LNCaP clone FGC (cell line): ENCODE measurements around the gene H2BK1.
A peak's percentile ranks its signal among the peaks of the same experiment; 100 is the strongest.

ENCODE experiments used
- DNase-seq: peaks from one replicate; pipeline ENCODE4 v3.0.0-alpha.2; 2011; ENCODE audit warnings: low read depth
- H3K4me3 ChIP-seq: 2 replicates; pipeline ENCODE4 v1.5.1; 2011; ENCODE audit warnings: mild to moderate bottlenecking, low read depth, low read length, control low read depth
- CTCF ChIP-seq: IDR thresholded peaks from 2 replicates; pipeline ENCODE4 v1.5.1; 2012; ENCODE audit warnings: mild to moderate bottlenecking; ENCODE audit not compliant: control insufficient read depth, insufficient read depth; ENCODE audit errors: extremely low read depth

Gene H2BK1

GRCh38 chr7:151252961-151253711 lies 42.8 kb upstream of the H2BK1 start:
- no peak overlapping the region for H3K4me3 ChIP-seq
- no peak for DNase-seq
- no peak for TF ChIP-seq CTCF

GRCh38 chr7:151252561-151252835 lies 42.2 kb upstream of the H2BK1 start:
- no peak overlapping the region; the same call in 1 of the 2 replicates for H3K4me3 ChIP-seq
- no peak for DNase-seq
- TF ChIP-seq CTCF: no peak

GRCh38 chr7:151251689-151252560 lies 41.6 kb upstream of the H2BK1 start:
- TF ChIP-seq CTCF: no peak
- no peak for DNase-seq
- H3K4me3 ChIP-seq: peak overlapping the region; percentile 45

- peak overlapping the region; percentile 16; the same call in 1 of the 2 replicates for H3K4me3 ChIP-seq
- no peak for TF ChIP-seq CTCF
- no peak for DNase-seq
Measured at GRCh38 chr7:151251328-151251688, 41.0 kb upstream of the H2BK1 start.

GRCh38 chr7:151250181-151251132 lies 40.2 kb upstream of the H2BK1 start:
- no peak overlapping the region for H3K4me3 ChIP-seq
- DNase-seq: no peak
- no peak for TF ChIP-seq CTCF

- TF ChIP-seq CTCF: no peak
- H3K4me3 ChIP-seq: no peak overlapping the region
- DNase-seq: no peak
Measured at GRCh38 chr7:151249732-151250072, 39.4 kb upstream of the H2BK1 start.
